A549 (cell line): ENCODE measurements around the gene NAA25. TPM values are rescaled to one million over a fixed set of nuclear protein-coding genes. Genes with fewer than 3 reads are reported as not detected.
A peak's percentile ranks its signal among the peaks of the same experiment; 100 is the strongest.
"Not testable (repeated sequence)": the region's sequence is repeated elsewhere in the genome, so short reads cannot be mapped to it uniquely, and the experiment has no call there.

Experiments
- ATAC-seq, 2 experiments: fragments of 200-7000 bp in 1 of 2; fragments of >200 bp in 1 of 2; cut with Nextera tagmentation in 1 of 2; cut with Tn5 transposase in 1 of 2; 3 replicates each; pipeline versions ENCODE4 v1.8.0 to v1.9.1; 2018 to 2020; ENCODE audit warnings: mild to moderate bottlenecking in 1 of 2, moderate library complexity in 1 of 2
- CTCF ChIA-PET: fragments of 300-600 bp; sonication (Branson Sonifier 250); formaldehyde crosslinking; extraction: SDS; loops from one replicate; lab custom pipeline; 2021; ENCODE audit warnings: antibody characterized with exemption, inconsistent platforms; lab: Yijun Ruan, JAX
- POLR2A ChIA-PET: fragments of 350-600 bp; formaldehyde crosslinking; extraction: SDS; loops from one replicate; lab custom pipeline; 2021; ENCODE audit warnings: antibody characterized with exemption, inconsistent platforms; lab: Yijun Ruan, JAX
- DNase-seq, 2 experiments: peaks; one replicate each; pipeline versions ENCODE4 v3.0.0 to v3.0.0-alpha.2; 2011 to 2016; ENCODE audit warnings: low read depth in 1 of 2, low spot score in 1 of 2
- FAIRE-seq: peaks from 2 replicates; lab custom pipeline; 2011; peaks lifted over from hg19 to GRCh38; lab: Jason Lieb, UNC
- H3K27ac ChIP-seq, 2 experiments: fragments of >200 bp; sonication (Bioruptor Twin); formaldehyde crosslinking; 3 replicates each; pipeline ENCODE4 v1.5.1; 2016 to 2017
- H3K4me1 ChIP-seq: fragments of >200 bp; sonication (Bioruptor Twin); formaldehyde crosslinking; 3 replicates; pipeline ENCODE4 v1.6.1; 2016
- H3K4me2 ChIP-seq: fragments of >200 bp; sonication (Bioruptor Twin); formaldehyde crosslinking; 3 replicates; pipeline ENCODE4 v1.6.1; 2016
- H3K4me3 ChIP-seq: fragments of >200 bp; sonication (Bioruptor Twin); formaldehyde crosslinking; 3 replicates; pipeline ENCODE4 v1.5.1; 2016
- H3K9me3 ChIP-seq: fragments of >200 bp; sonication (Bioruptor Twin); formaldehyde crosslinking; 3 replicates; pipeline ENCODE4 v1.6.1; 2016
- ATOH8 ChIP-seq: fragments of 250-450 bp; sonication (Bioruptor Pico); IDR thresholded peaks from 2 replicates; pipeline ENCODE4 v1.5.0; 2020; ENCODE audit warnings: low read depth, mild to moderate bottlenecking, moderate library complexity
- E2F6 ChIP-seq: IDR thresholded peaks from 2 replicates; pipeline ENCODE4 v1.6.1; 2012; ENCODE audit warnings: low read depth, borderline replicate concordance
- ELK1 ChIP-seq: fragments of 150-350 bp; IDR thresholded peaks from 2 replicates; pipeline ENCODE4 v1.6.1; 2014; ENCODE audit warnings: low read depth, mild to moderate bottlenecking, low read length
- HOXB13 ChIP-seq: fragments of 250-450 bp; sonication (Bioruptor Pico); IDR thresholded peaks from 2 replicates; pipeline ENCODE4 v1.5.0; 2020; ENCODE audit warnings: low read depth, mild to moderate bottlenecking, moderate library complexity
- MAZ ChIP-seq: fragments of 150-350 bp; IDR thresholded peaks from 2 replicates; pipeline ENCODE4 v1.6.1; 2014; ENCODE audit warnings: antibody characterized with exemption, low read depth, low read length, borderline replicate concordance
- NPAS2 ChIP-seq: fragments of 250-450 bp; sonication (Bioruptor Pico); IDR thresholded peaks from 2 replicates; pipeline ENCODE4 v1.8.0; 2022; ENCODE audit warnings: mild to moderate bottlenecking, moderate library complexity, borderline replicate concordance
- NR3C1 ChIP-seq: fragments of >200 bp; sonication (Bioruptor Twin); formaldehyde crosslinking; IDR thresholded peaks from 3 replicates; pipeline ENCODE4 v1.6.1; 2017
- PBX3 ChIP-seq: IDR thresholded peaks from 2 replicates; pipeline ENCODE4 v1.6.1; 2012
- PHF8 ChIP-seq: fragments of 200-600 bp; sonication (generic); IDR thresholded peaks from 2 replicates; pipeline ENCODE4 v1.6.1; 2016; ENCODE audit warnings: low read depth, mild to moderate bottlenecking, antibody characterized with exemption, moderate library complexity, borderline replicate concordance
- REST ChIP-seq: fragments of 200-600 bp; sonication (generic); IDR thresholded peaks from 2 replicates; pipeline ENCODE4 v1.6.1; 2016; ENCODE audit warnings: antibody characterized with exemption, mild to moderate bottlenecking, moderate library complexity
- RNF2 ChIP-seq: fragments of 200-600 bp; sonication (generic); IDR thresholded peaks from 2 replicates; pipeline ENCODE4 v1.6.1; 2016; ENCODE audit warnings: low read depth, mild to moderate bottlenecking, antibody characterized with exemption, moderate library complexity, borderline replicate concordance
- SMC3 ChIP-seq: fragments of >200 bp; sonication (Bioruptor Twin); formaldehyde crosslinking; IDR thresholded peaks from 3 replicates; pipeline ENCODE4 v1.6.1; 2018; ENCODE audit warnings: inconsistent platforms
- SREBF2 ChIP-seq: fragments of 450-650 bp; IDR thresholded peaks from 2 replicates; pipeline ENCODE4 v1.6.1; 2014; ENCODE audit warnings: mild to moderate bottlenecking, moderate library complexity
- ZC3H11A ChIP-seq: fragments of 450-650 bp; IDR thresholded peaks from 2 replicates; pipeline ENCODE4 v1.6.1; 2014; ENCODE audit warnings: antibody characterized with exemption, mild to moderate bottlenecking
- ZFP36 ChIP-seq: fragments of 450-650 bp; IDR thresholded peaks from 2 replicates; pipeline ENCODE4 v1.6.1; 2014; ENCODE audit warnings: borderline replicate concordance; ENCODE audit not compliant: partially characterized antibody
- WGBS: methylation state at CpG from one replicate; pipeline ENCODE4 v1.1.6; 2017; ENCODE audit errors: missing lambda C conversion rate; 5-methylcytosine and 5-hydroxymethylcytosine counted together
- polyA plus RNA-seq, 4 experiments: library from polyadenylated mRNA; depleted of rRNA in 3 of 4; stranded (reverse); fragments of >200 nt; fragmentation: RNase III in 1 of 4; extraction: RNeasy Plus Mini Kit Qiagen cat#74134 plus additional on column Dnase treatment in 1 of 4; gene quantifications; 2 replicates in 3 of 4; 3 replicates in 1 of 4; pipeline ENCODE4 v1.2.3, GENCODE V29; 2011 to 2017

NAA25 gene
- polyA plus RNA-seq, 2 of the 4 experiments (the other 2 are of a cell fraction), result 21.3 to 41.4 TPM

GRCh38 chr12:112011685-112012084 lies 96.9 kb downstream of the NAA25 start:
- FAIRE-seq (no peak), ATAC-seq (no peak), DNase-seq (no peak)
- POLR2A ChIA-PET, result no interaction called here
- H3K27ac ChIP-seq, result peak overlapping the region; percentile 95 to 96; a peak in 5 of 6 replicates
- CTCF ChIA-PET, result interaction anchor here (1.4 to 3.8 kb wide), 2 partner anchors 67 to 128 kb away, joined by 3 to 18 read pairs; no protein-coding TSS in a partner anchor
- H3K4me1 ChIP-seq, result peaks cover 25% of the 10 kb centered on the region
- H3K9me3 ChIP-seq, result no peaks in the 10 kb centered on the region
- TF ChIP-seq PBX3 (no peak), RNF2 (no peak), REST (no peak), SREBF2 (no peak), MAZ (no peak), HOXB13 (CRISPR knock-in tag) (no peak), E2F6 (no peak), ATOH8 (CRISPR knock-in tag) (no peak), SMC3 (no peak), PHF8 (no peak), ZC3H11A (no peak), ZFP36 (no peak), ELK1 (no peak), NPAS2 (CRISPR knock-in tag) (no peak)
- TF ChIP-seq, all 56 proteins: peak for 0
- WGBS, result 89% methylated on average over 8 of the region's 8 CpGs
- peak overlapping the region; percentile 86 for H3K4me2 ChIP-seq
- peak overlapping the region; percentile 86 for H3K4me3 ChIP-seq

GRCh38 chr12:112010415-112011344 lies 97.9 kb downstream of the NAA25 start:
- Histone ChIP-seq H3K4me3 (no peak overlapping the region), H3K9me3 (no peaks in the 10 kb centered on the region), H3K4me2 (peak overlapping the region; percentile 86; the same call in 1 of the 3 replicates), H3K4me1 (peaks cover 35% of the 10 kb centered on the region), H3K27ac (no peak overlapping the region)
- FAIRE-seq (no peak), ATAC-seq (no peak), DNase-seq (no peak)
- TF ChIP-seq ZFP36 (peak; percentile 40), NR3C1 (no peak)
- ChIA-PET POLR2A (no interaction called here), CTCF (interaction anchor here (0.7 kb wide), 1 partner anchor 9 kb away, joined by 3 read pairs; no protein-coding TSS in a partner anchor)
- 91% methylated on average over 8 of the region's 8 CpGs for WGBS

- ATAC-seq, H3K4me3 ChIP-seq, FAIRE-seq, CTCF ChIA-PET, H3K9me3 ChIP-seq, DNase-seq, POLR2A ChIA-PET, H3K4me2 ChIP-seq, H3K27ac ChIP-seq: not testable (repeated sequence)
- WGBS, result 89% methylated on average over 3 of the region's 3 CpGs
- peaks cover 37% of the 10 kb centered on the region for H3K4me1 ChIP-seq
Measured at GRCh38 chr12:112009596-112009995, 99.0 kb downstream of the NAA25 start.
